WTC11 (cell line): ENCODE data around the gene NUAK2. TPM values are rescaled to one million over a fixed set of nuclear protein-coding genes. Genes with fewer than 3 reads are reported as not detected.
A peak's percentile ranks its signal among the peaks of the same experiment; 100 is the strongest.

Source experiments
- ATAC-seq: fragments of 200-7000 bp; cut with Tn5 transposase; 2 replicates; pipeline ENCODE4 v1.10.0; 2021; ENCODE audit warnings: mild to moderate bottlenecking, moderate library complexity
- CTCF ChIA-PET: fragments of 300-600 bp; sonication (Branson Sonifier 250); formaldehyde crosslinking; loops from one replicate; lab custom pipeline; 2021; ENCODE audit warnings: antibody characterized with exemption; lab: Charles Lee
- POLR2A ChIA-PET: fragments of 350-600 bp; sonication (Branson Sonifier 250); formaldehyde crosslinking; loops from one replicate; lab custom pipeline; 2021; ENCODE audit warnings: antibody characterized with exemption; lab: Charles Lee
- DNase-seq: peaks from one replicate; pipeline ENCODE4 v3.0.0; 2021; ENCODE audit warnings: low spot score
- H3K27ac Mint-ChIP-seq: 2 replicates; pipeline ENCODE4 v1.8.0; 2021; ENCODE audit warnings: mixed read lengths
- H3K27me3 Mint-ChIP-seq: 2 replicates; pipeline ENCODE4 v1.8.0; 2021; ENCODE audit warnings: low read depth, mild to moderate bottlenecking, moderate library complexity, mixed read lengths
- H3K36me3 Mint-ChIP-seq: 2 replicates; pipeline ENCODE4 v1.8.0; 2021; ENCODE audit warnings: mixed read lengths
- H3K4me1 Mint-ChIP-seq: 2 replicates; pipeline ENCODE4 v1.8.0; 2022; ENCODE audit warnings: mixed read lengths
- H3K4me3 Mint-ChIP-seq: 2 replicates; pipeline ENCODE4 v1.8.0; 2021; ENCODE audit warnings: mild to moderate bottlenecking, moderate library complexity, mixed read lengths
- H3K9me3 Mint-ChIP-seq: 2 replicates; pipeline ENCODE4 v1.8.0; 2021; ENCODE audit warnings: mixed read lengths
- ATF6 ChIP-seq: sonication (generic); formaldehyde crosslinking; IDR thresholded peaks from 2 replicates; pipeline ENCODE4 v1.8.1; 2023; ENCODE audit warnings: mild to moderate bottlenecking, missing genetic modification reagents
- CDX4 ChIP-seq: fragments of 250-450 bp; sonication (Bioruptor Pico); IDR thresholded peaks from 2 replicates; pipeline ENCODE4 v1.9.0; 2021; ENCODE audit warnings: moderate library complexity, mild to moderate bottlenecking, inconsistent platforms, borderline replicate concordance
- CTCF ChIP-seq: fragments of 200-600 bp; IDR thresholded peaks from 2 replicates; pipeline ENCODE4 v1.8.0; 2022; ENCODE audit warnings: antibody characterized with exemption
- EMX1 ChIP-seq: fragments of 250-450 bp; sonication (Bioruptor Pico); IDR thresholded peaks from 2 replicates; pipeline ENCODE4 v1.8.0; 2021; ENCODE audit warnings: mild to moderate bottlenecking
- ERG ChIP-seq: fragments of 250-450 bp; sonication (Bioruptor Pico); IDR thresholded peaks from 2 replicates; pipeline ENCODE4 v1.8.0; 2021; ENCODE audit warnings: mild to moderate bottlenecking
- NFYB ChIP-seq: sonication (generic); formaldehyde crosslinking; conservative IDR thresholded peaks from 2 replicates; pipeline ENCODE4 v1.8.0; 2022; ENCODE audit warnings: low read depth, missing genetic modification reagents
- SMAD3 ChIP-seq: sonication (generic); formaldehyde crosslinking; IDR thresholded peaks from 2 replicates; pipeline ENCODE4 v1.8.0; 2022; ENCODE audit warnings: missing genetic modification reagents, mild to moderate bottlenecking, borderline replicate concordance
- SP1 ChIP-seq: sonication (generic); formaldehyde crosslinking; conservative IDR thresholded peaks from 2 replicates; pipeline ENCODE4 v1.8.1; 2022; ENCODE audit warnings: missing genetic modification reagents
- ZNF423 ChIP-seq: fragments of 250-450 bp; sonication (Bioruptor Pico); IDR thresholded peaks from 2 replicates; pipeline ENCODE4 v2.1.2; 2022; ENCODE audit warnings: mild to moderate bottlenecking, moderate library complexity
- ZNF512 ChIP-seq: sonication (generic); formaldehyde crosslinking; IDR thresholded peaks from 2 replicates; pipeline ENCODE4 v1.8.1; 2022; ENCODE audit warnings: missing genetic modification reagents, borderline replicate concordance
- total RNA-seq: library from RNA; stranded (reverse); gene quantifications from 3 replicates; pipeline ENCODE4 v1.2.3, GENCODE V29; 2021
- TF ChIP-seq, protein P1 (sequence below): sonication (generic); formaldehyde crosslinking; IDR thresholded peaks from 2 replicates; pipeline ENCODE4 v1.8.1; 2023; ENCODE audit warnings: mild to moderate bottlenecking, missing genetic modification reagents
- TF ChIP-seq, protein P2 (sequence below): sonication (generic); formaldehyde crosslinking; IDR thresholded peaks from 2 replicates; pipeline ENCODE4 v1.8.0; 2023; ENCODE audit warnings: mild to moderate bottlenecking, missing genetic modification reagents

NUAK2 gene
- total RNA-seq, 1 experiment from 2014 or later, result 8.7 TPM

DNA sequence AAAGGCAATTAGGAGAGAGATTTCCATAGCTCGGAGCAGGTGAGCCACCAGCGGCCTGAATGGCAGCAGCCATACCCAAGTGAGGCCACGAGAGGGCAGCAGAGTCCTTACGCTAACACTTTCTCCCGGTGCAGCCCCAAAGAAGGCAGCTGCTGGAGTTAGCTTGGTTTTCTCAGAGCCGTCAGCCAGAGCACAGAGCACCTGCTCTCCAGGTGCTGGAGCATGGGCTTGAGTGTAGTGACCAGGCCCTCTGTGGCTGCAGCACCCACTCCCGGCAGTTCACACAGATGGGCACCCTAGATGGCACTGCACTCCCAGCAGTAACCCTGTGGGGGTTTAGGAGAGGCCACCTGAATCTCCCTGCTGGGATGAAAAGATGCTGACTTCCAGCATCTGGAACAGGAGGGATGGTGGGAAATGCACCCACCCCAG lies 48.0 kb downstream of the NUAK2 start:
- peaks cover 17% of the 10 kb centered on the region for H3K4me1 Mint-ChIP-seq
- peak overlapping the region; percentile 83 for H3K27ac Mint-ChIP-seq
- TF ChIP-seq ERG (CRISPR knock-in tag) (no peak), SP1 (CRISPR knock-in tag) (0 out of 2 replicates have a peak, but pooled peaks have one; percentile 30), CTCF (peak; percentile 97)
- TF ChIP-seq, protein P1, sequence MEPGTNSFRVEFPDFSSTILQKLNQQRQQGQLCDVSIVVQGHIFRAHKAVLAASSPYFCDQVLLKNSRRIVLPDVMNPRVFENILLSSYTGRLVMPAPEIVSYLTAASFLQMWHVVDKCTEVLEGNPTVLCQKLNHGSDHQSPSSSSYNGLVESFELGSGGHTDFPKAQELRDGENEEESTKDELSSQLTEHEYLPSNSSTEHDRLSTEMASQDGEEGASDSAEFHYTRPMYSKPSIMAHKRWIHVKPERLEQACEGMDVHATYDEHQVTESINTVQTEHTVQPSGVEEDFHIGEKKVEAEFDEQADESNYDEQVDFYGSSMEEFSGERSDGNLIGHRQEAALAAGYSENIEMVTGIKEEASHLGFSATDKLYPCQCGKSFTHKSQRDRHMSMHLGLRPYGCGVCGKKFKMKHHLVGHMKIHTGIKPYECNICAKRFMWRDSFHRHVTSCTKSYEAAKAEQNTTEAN (CRISPR knock-in tag), result 0 out of 2 replicates have a peak, but pooled peaks have one; percentile 8
- H3K36me3 Mint-ChIP-seq, result peaks cover 5% of the 10 kb centered on the region
- no peak overlapping the region for H3K4me3 Mint-ChIP-seq
- peak; percentile 78 for ATAC-seq
- DNase-seq, result peak; percentile 95
- no peaks in the 10 kb centered on the region for H3K27me3 Mint-ChIP-seq
- no peaks in the 10 kb centered on the region for H3K9me3 Mint-ChIP-seq
- ChIA-PET POLR2A (interaction anchor here (0.6 to 4.0 kb wide), 14 partner anchors 9 to 56 kb away, joined by 3 to 46 read pairs (median 6); partner anchors contain the start of genes NUAK2 and TMCC2), CTCF (interaction anchor here (0.6 to 13.3 kb wide), 59 partner anchors 9 to 349 kb away, joined by 3 to 684 read pairs (median 5); partner anchors contain the start of genes BLACAT1, KLHDC8A, NUAK2 and TMCC2)

- Mint-ChIP-seq H3K9me3 (no peaks in the 10 kb centered on the region), H3K4me1 (peaks cover 21% of the 10 kb centered on the region), H3K27me3 (no peaks in the 10 kb centered on the region), H3K4me3 (no peak overlapping the region), H3K36me3 (peaks cover 5% of the 10 kb centered on the region), H3K27ac (peak overlapping the region; percentile 78; the same call in 1 of the 2 replicates)
- TF ChIP-seq, protein P2, sequence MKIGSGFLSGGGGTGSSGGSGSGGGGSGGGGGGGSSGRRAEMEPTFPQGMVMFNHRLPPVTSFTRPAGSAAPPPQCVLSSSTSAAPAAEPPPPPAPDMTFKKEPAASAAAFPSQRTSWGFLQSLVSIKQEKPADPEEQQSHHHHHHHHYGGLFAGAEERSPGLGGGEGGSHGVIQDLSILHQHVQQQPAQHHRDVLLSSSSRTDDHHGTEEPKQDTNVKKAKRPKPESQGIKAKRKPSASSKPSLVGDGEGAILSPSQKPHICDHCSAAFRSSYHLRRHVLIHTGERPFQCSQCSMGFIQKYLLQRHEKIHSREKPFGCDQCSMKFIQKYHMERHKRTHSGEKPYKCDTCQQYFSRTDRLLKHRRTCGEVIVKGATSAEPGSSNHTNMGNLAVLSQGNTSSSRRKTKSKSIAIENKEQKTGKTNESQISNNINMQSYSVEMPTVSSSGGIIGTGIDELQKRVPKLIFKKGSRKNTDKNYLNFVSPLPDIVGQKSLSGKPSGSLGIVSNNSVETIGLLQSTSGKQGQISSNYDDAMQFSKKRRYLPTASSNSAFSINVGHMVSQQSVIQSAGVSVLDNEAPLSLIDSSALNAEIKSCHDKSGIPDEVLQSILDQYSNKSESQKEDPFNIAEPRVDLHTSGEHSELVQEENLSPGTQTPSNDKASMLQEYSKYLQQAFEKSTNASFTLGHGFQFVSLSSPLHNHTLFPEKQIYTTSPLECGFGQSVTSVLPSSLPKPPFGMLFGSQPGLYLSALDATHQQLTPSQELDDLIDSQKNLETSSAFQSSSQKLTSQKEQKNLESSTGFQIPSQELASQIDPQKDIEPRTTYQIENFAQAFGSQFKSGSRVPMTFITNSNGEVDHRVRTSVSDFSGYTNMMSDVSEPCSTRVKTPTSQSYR (CRISPR knock-in tag), result no peak
- POLR2A ChIA-PET, result interaction anchor here (1.6 kb wide), 2 partner anchors 29 to 57 kb away, joined by 3 to 4 read pairs; no protein-coding TSS in a partner anchor
- ATAC-seq (no peak), DNase-seq (no peak)
- CTCF ChIA-PET, result interaction anchor here (0.5 to 13.3 kb wide), 14 partner anchors 10 to 213 kb away, joined by 3 to 684 read pairs (median 19); partner anchors contain the start of genes NUAK2 and TMCC2
Measured at GRCh38 chr1:205272536-205272935, 49.0 kb downstream of the NUAK2 start.

DNA sequence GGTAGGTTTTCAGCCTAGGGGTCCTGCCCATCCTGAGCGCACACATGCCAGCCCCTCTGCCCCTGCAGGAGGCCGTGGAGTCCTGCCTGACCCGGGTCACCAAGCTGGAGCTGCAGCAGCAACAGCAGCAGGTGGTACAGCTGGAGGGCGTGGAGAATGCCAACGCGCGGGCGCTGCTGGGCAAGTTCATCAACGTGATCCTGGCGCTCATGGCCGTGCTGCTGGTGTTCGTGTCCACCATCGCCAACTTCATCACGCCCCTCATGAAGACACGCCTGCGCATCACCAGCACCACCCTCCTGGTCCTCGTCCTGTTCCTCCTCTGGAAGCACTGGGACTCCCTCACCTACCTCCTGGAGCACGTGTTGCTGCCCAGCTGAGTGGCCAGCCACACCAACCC lies 49.8 kb downstream of the NUAK2 start:
- H3K27me3 Mint-ChIP-seq, result no peaks in the 10 kb centered on the region
- H3K36me3 Mint-ChIP-seq, result peaks cover 5% of the 10 kb centered on the region
- H3K27ac Mint-ChIP-seq, result no peak overlapping the region
- ChIA-PET POLR2A (interaction anchor here (1.6 kb wide), 2 partner anchors 30 to 50 kb away, joined by 4 to 7 read pairs; partner anchors contain the start of gene NUAK2), CTCF (interaction anchor here (0.7 to 13.3 kb wide), 24 partner anchors 9 to 214 kb away, joined by 3 to 684 read pairs (median 5); partner anchors contain the start of genes NUAK2 and TMCC2)
- no peak overlapping the region for H3K4me3 Mint-ChIP-seq
- ATAC-seq (no peak), DNase-seq (no peak)
- H3K4me1 Mint-ChIP-seq, result peaks cover 27% of the 10 kb centered on the region
- no peaks in the 10 kb centered on the region for H3K9me3 Mint-ChIP-seq
- no peak for TF ChIP-seq SMAD3 (CRISPR knock-in tag)
- TF ChIP-seq ZNF512 (CRISPR knock-in tag), result no peak
- no peak for TF ChIP-seq ATF6 (CRISPR knock-in tag)
- TF ChIP-seq ZNF423, result no peak
- no peak for TF ChIP-seq NFYB (CRISPR knock-in tag)
- no peak for TF ChIP-seq ERG (CRISPR knock-in tag)
- TF ChIP-seq CDX4 (CRISPR knock-in tag), result no peak
- no peak for TF ChIP-seq EMX1
